ENCODE data around the gene STAU1.

- TF ChIP-seq CTCF (IDR thresholded peaks at IDR 0.05) = no peak
- no peak for TF ChIP-seq EP300 (IDR thresholded peaks at IDR 0.05)
- TF ChIP-seq POLR2AphosphoS5 (IDR thresholded peaks at IDR 0.05) = no peak
Measured at GRCh38 chr20:49172413-49172812, 15.7 kb downstream of the STAU1 start.

Measured in sigmoid colon (tissue), 4 donors.